Epithelial cell of esophagus (primary cell): ENCODE data around the gene IGFL2.
"Not testable (repeated sequence)": the region's sequence is repeated elsewhere in the genome, so short reads cannot be mapped to it uniquely, and the experiment has no call there.

ENCODE experiments used
- DNase-seq: peaks from one replicate; pipeline ENCODE4 v3.0.0; 2010; ENCODE audit warnings: low read depth
- H3K4me3 ChIP-seq: 2 replicates; pipeline ENCODE4 v1.5.1; 2011; ENCODE audit warnings: mild to moderate bottlenecking, low read length, control low read depth
- TF ChIP-seq, protein P1 (sequence below): IDR thresholded peaks from 2 replicates; pipeline ENCODE4 v1.5.1; 2011; ENCODE audit warnings: low read depth, mild to moderate bottlenecking, low read length, control low read depth, inconsistent platforms; ENCODE audit not compliant: insufficient read depth; ENCODE audit errors: missing control alignments

The IGFL2 gene

DNA sequence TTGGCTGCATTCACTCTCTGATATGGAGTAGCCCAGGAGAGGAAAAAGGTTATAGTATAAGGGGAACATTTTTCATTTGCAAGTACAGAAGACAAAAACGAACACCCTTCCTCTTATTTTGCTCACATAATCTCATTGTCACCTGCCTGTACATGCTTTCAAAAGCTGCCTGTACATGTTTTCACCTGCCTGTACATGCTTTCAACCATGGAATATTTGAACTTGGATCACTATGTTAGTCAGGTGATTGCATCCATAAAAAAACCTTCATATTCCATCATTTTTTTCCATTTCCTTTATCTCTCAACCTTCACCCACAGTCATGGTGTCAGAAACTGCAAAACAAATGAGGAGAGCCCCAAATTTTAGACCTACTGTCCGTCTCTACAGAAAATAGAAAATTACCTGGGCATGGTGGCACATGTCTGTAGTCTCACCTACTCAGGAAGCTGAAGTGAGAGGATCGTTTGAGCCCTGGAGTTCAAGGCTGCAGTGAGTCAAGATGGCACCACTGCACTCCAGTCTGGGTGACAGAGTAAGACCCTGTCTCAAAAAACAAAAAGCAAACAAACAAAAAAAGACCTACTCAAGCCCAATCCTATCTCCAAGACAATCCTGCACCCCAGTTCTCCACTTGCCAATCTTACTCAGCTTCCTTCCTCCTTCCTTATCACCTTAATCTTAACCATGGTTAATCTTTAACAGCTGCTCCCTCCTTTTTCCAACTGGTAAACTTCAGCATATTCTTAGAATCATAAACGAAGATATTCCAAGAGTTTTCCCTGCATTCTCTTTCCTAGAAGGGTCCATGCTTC, 11.6 kb downstream of the IGFL2 start:
- TF ChIP-seq, protein P1, sequence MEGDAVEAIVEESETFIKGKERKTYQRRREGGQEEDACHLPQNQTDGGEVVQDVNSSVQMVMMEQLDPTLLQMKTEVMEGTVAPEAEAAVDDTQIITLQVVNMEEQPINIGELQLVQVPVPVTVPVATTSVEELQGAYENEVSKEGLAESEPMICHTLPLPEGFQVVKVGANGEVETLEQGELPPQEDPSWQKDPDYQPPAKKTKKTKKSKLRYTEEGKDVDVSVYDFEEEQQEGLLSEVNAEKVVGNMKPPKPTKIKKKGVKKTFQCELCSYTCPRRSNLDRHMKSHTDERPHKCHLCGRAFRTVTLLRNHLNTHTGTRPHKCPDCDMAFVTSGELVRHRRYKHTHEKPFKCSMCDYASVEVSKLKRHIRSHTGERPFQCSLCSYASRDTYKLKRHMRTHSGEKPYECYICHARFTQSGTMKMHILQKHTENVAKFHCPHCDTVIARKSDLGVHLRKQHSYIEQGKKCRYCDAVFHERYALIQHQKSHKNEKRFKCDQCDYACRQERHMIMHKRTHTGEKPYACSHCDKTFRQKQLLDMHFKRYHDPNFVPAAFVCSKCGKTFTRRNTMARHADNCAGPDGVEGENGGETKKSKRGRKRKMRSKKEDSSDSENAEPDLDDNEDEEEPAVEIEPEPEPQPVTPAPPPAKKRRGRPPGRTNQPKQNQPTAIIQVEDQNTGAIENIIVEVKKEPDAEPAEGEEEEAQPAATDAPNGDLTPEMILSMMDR: no peak
- H3K4me3 ChIP-seq: no peak overlapping the region
- DNase-seq: peak; percentile 60

DNA sequence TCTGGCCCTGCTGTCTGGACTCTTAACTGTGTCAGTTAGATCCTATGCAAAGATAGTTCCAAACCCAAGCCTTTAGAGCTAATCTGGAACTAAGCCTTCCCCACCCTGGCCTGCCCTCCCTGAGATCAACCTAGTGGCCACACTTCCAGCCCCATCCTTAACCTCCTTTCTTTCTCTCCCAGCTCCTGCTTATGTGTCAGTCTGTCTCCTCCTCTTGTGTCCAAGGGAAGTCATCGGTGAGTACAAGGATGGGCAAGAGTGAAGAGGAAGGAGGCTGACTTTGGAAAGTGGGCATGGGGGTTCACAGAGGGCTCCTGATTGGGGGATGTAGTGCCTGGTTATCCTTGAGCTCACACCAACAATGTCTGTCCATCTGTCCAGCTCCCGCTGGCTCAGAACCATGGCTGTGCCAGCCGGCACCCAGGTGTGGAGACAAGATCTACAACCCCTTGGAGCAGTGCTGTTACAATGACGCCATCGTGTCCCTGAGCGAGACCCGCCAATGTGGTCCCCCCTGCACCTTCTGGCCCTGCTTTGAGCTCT, 12.3 kb downstream of the IGFL2 start:
- no peak for DNase-seq
- H3K4me3 ChIP-seq: no peak overlapping the region
- TF ChIP-seq, protein P1: no peak

DNA sequence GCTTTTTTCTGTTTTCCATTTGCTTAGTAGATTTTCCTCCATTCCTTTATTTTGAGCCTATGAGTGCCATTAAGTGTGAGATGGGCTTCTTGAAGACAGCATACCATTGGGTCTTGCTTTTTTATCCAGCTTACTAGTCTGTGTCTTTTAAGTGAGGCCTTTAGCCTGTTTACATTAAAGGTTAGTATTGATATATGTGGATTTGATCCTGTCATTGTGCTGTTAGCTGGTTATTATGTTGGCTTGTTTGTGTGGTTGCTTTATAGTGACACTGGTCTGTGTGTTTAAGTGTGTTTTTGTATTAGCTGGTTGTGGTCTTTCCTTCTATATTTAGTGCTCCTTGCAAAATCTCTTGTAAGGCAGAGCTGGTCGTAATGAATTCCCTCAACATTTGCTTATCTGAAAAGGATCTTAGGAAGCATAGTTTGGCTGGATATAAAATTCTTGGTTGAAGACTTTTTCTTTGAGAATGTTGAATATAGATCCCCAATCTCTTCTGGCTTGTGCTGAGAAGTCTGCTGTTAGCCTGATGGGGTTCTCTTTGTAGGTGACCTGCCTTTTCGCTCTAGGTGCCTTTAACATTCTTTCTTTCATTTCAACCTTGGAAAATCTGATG, 13.7 kb downstream of the IGFL2 start:
- DNase-seq, H3K4me3 ChIP-seq: not testable (repeated sequence)

DNA sequence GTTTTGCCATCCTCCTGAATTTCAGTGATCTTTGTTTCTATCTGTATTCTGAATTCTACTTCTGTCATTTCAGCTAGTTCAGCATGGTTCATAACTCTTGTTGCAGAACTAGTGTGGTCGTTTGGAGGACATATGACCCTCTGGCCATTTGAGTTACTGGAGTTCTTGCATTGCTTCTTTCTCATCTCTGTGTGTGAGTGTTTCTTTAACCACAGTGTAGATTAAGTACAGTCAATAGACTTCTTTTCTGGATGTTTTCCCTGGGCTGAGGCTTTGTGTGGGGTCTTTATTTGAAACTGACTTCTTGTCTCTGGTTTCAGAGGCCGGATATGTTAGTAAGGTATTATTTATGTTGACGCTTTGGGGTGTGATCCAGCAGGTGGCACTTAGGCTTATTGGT, 14.7 kb downstream of the IGFL2 start:
- H3K4me3 ChIP-seq: no peak overlapping the region
- TF ChIP-seq, protein P1: no peak
- DNase-seq: no peak

DNA sequence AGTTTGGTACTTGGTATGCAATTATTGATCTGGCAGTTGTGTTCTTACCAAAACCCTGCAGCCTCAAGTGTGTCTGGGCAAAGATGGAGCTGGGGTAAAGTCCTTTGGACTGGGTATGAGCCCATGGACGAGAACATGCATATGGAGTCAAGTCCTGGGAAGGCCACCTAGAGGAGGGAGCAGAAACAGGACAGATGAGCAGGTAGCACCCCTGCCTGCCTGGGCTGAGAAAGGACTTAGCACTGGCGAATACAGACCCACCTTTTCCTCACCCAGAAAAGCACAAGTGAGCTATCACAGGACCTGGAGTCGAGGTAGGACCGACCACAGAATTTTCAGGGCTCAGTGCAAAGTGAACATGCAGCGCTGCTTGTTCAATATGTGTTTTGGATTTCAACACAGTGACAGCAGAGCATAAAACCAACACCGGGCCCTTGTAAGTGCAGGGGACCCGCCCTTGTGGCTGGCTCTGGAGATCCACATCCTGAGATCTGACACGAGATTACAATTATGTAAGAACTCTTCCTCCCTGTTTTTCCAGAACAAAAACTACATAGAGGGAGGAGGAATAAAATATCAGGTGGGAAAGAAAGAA, 25.9 kb downstream of the IGFL2 start:
- TF ChIP-seq, protein P1: no peak
- H3K4me3 ChIP-seq: no peak overlapping the region
- DNase-seq: peak; percentile 23

DNA sequence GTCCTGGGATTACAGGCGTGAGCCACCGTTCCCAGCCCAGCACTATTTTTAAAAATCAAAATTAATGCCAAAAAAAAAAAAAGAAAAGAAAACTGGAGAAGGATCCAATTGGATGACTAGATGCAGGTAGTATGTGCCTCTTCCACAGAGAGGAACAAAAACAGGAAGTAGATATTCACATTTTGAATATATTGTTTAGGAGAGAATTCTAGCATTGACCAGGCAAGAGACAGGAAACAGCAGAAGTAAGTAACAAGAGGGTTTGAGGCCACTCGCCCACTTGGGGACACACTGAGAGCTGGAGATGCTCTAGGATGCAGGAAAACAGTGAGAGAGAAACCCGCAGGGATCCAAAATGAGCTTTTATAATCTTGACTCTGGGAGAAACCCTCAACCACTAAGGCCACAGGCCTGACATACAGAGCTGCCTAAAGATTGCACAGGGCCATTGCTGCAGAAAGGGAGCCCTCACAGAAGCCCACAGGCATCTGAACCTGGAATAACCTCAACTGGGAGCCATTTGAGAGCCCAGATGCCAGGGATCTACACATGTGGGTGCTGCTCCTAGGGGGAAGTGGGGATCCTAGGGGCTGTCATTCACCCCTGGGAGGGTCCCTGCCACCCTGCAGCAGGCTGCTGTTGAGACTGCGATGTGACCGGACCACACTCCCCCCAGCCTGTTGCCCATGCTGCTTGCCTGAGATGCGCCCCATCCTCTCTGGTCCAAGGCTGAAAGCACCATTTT, 28.2 kb downstream of the IGFL2 start:
- H3K4me3 ChIP-seq: no peak overlapping the region
- TF ChIP-seq, protein P1: no peak
- DNase-seq: no peak
